SK-N-SH (cell line): ENCODE data around the gene EIF4E. TPM values are rescaled to one million over a fixed set of nuclear protein-coding genes. Genes with fewer than 3 reads are reported as not detected.

Experiments used
- CTCF ChIA-PET: fragments of 300-600, 350-600 bp; formaldehyde crosslinking; extraction: SDS; loops from one replicate; lab custom pipeline; 2021; lab: Yijun Ruan, JAX
- POLR2A ChIA-PET: fragments of 350-600 bp; sonication (Branson Sonifier 250); formaldehyde crosslinking; extraction: SDS; loops from one replicate; lab custom pipeline; 2020; ENCODE audit warnings: antibody characterized with exemption, inconsistent platforms; lab: Yijun Ruan, JAX
- DNase-seq: peaks from one replicate; pipeline ENCODE4 v3.0.0; 2012
- H2AFZ ChIP-seq: fragments of 200-600 bp; sonication (generic); 2 replicates; pipeline ENCODE4 v1.8.1; 2016; ENCODE audit warnings: antibody characterized with exemption, mild to moderate bottlenecking, low read depth
- H3F3A ChIP-seq: fragments of 200-600 bp; sonication (generic); replicated peaks from 2 replicates; pipeline ENCODE3; 2016; ENCODE audit warnings: antibody characterized with exemption, mild to moderate bottlenecking; ENCODE audit not compliant: insufficient read depth
- H3K27ac ChIP-seq, 2 experiments: fragments of 200-500 bp in 1 of 2; fragments of 200-600 bp in 1 of 2; sonication (Bioruptor generic) in 1 of 2; sonication (generic), shearing (Covaris generic) in 1 of 2; 2 replicates each; pipeline versions ENCODE4 v1.5.1 to v1.6.1; 2014 to 2016; ENCODE audit warnings: low read depth in 2 of 2, inconsistent platforms in 1 of 2, low read length in 1 of 2, mild to moderate bottlenecking in 1 of 2, mixed read lengths in 1 of 2
- H3K27me3 ChIP-seq: fragments of 200-600 bp; sonication (generic), shearing (Covaris generic); 2 replicates; pipeline ENCODE4 v1.6.1; 2016; ENCODE audit warnings: mixed run types; ENCODE audit not compliant: insufficient read depth
- H3K36me3 ChIP-seq, 2 experiments: fragments of 200-500 bp in 1 of 2; fragments of 200-600 bp in 1 of 2; sonication (Bioruptor generic) in 1 of 2; sonication (generic) in 1 of 2; replicated peaks in 1 of 2; 2 replicates each; pipeline versions ENCODE3 to v1.5.1; 2014 to 2016; ENCODE audit warnings: low read length in 1 of 2, mild to moderate bottlenecking in 1 of 2; ENCODE audit not compliant: insufficient read depth in 2 of 2, control insufficient read depth in 1 of 2
- H3K4me1 ChIP-seq, 2 experiments: fragments of 200-500 bp in 1 of 2; fragments of 200-600 bp in 1 of 2; sonication (Bioruptor generic) in 1 of 2; sonication (generic), shearing (Covaris generic) in 1 of 2; 2 replicates each; pipeline versions ENCODE4 v1.5.1 to v1.6.1; 2014 to 2016; ENCODE audit warnings: low read depth in 1 of 2, low read length in 1 of 2, mixed run types in 1 of 2; ENCODE audit not compliant: insufficient read depth in 2 of 2, control insufficient read depth in 1 of 2
- H3K4me2 ChIP-seq: fragments of 200-600 bp; sonication (generic), shearing (Covaris generic); 2 replicates; pipeline ENCODE4 v1.6.1; 2017; ENCODE audit warnings: mixed run types
- H3K4me3 ChIP-seq, 2 experiments: fragments of 200-500 bp in 1 of 2; fragments of 200-600 bp in 1 of 2; sonication (Bioruptor generic) in 1 of 2; sonication (generic), shearing (Covaris generic) in 1 of 2; 2 replicates each; pipeline versions ENCODE4 v1.5.1 to v1.8.1; 2014 to 2016; ENCODE audit warnings: low read depth in 2 of 2, inconsistent platforms in 1 of 2, low read length in 1 of 2, mild to moderate bottlenecking in 1 of 2, mixed read lengths in 1 of 2, moderate library complexity in 1 of 2
- H3K79me2 ChIP-seq: fragments of 200-600 bp; sonication (generic); 2 replicates; pipeline ENCODE4 v1.8.1; 2017; ENCODE audit warnings: mild to moderate bottlenecking; ENCODE audit not compliant: insufficient read depth
- H3K9ac ChIP-seq: fragments of 200-600 bp; sonication (generic); 2 replicates; pipeline ENCODE4 v1.6.1; 2017; ENCODE audit warnings: mixed run types
- H3K9me2 ChIP-seq: fragments of 200-600 bp; sonication (generic); 2 replicates; pipeline ENCODE4 v1.6.1; 2017; ENCODE audit warnings: mixed run types
- H3K9me3 ChIP-seq: fragments of 200-600 bp; sonication (generic); 2 replicates; pipeline ENCODE4 v1.6.1; 2017; ENCODE audit warnings: mixed run types, mild to moderate bottlenecking, moderate library complexity
- H4K20me1 ChIP-seq: fragments of 200-600 bp; sonication (generic); 2 replicates; pipeline ENCODE4 v1.6.1; 2017; ENCODE audit warnings: mild to moderate bottlenecking, mixed run types; ENCODE audit not compliant: insufficient read depth
- CHD2 ChIP-seq: fragments of 150-350 bp; IDR thresholded peaks from 2 replicates; pipeline ENCODE4 v1.6.1; 2018; ENCODE audit warnings: low read length; ENCODE audit not compliant: partially characterized antibody
- EP300 ChIP-seq, 2 experiments: IDR thresholded peaks; 2 replicates each; pipeline versions ENCODE4 v1.4.0 to v1.6.1; 2012; ENCODE audit warnings: borderline replicate concordance in 1 of 2, low read depth in 1 of 2, low read length in 1 of 2
- EZH2phosphoT487 ChIP-seq: fragments of 200-600 bp; sonication (generic); IDR thresholded peaks from 2 replicates; pipeline ENCODE4 v1.6.1; 2017; ENCODE audit warnings: low read depth, mixed run types, mild to moderate bottlenecking, antibody characterized with exemption, moderate library complexity, borderline replicate concordance
- FOSL2 ChIP-seq: IDR thresholded peaks from 2 replicates; pipeline ENCODE4 v1.4.0; 2012; ENCODE audit warnings: low read depth, mild to moderate bottlenecking, moderate library complexity, borderline replicate concordance
- FOXJ3 ChIP-seq: sonication (generic); formaldehyde crosslinking; IDR thresholded peaks from 2 replicates; pipeline ENCODE4 v1.5.1; 2020; ENCODE audit warnings: mild to moderate bottlenecking, missing genetic modification reagents
- FOXM1 ChIP-seq: IDR thresholded peaks from 2 replicates; pipeline ENCODE4 v1.4.0; 2012; ENCODE audit warnings: low read depth, mild to moderate bottlenecking
- GATA2 ChIP-seq: sonication (generic); formaldehyde crosslinking; IDR thresholded peaks from 2 replicates; pipeline ENCODE4 v1.5.0; 2020; ENCODE audit warnings: mild to moderate bottlenecking, missing genetic modification reagents
- NFIC ChIP-seq: IDR thresholded peaks from 2 replicates; pipeline ENCODE4 v1.4.0; 2012; ENCODE audit warnings: borderline replicate concordance
- RXRA ChIP-seq: IDR thresholded peaks from 2 replicates; pipeline ENCODE4 v1.4.0; 2012; ENCODE audit warnings: low read depth, mild to moderate bottlenecking, borderline replicate concordance
- SIN3A ChIP-seq: IDR thresholded peaks from 2 replicates; pipeline ENCODE4 v1.6.1; 2012; ENCODE audit warnings: low read depth, mild to moderate bottlenecking, low read length, moderate library complexity, borderline replicate concordance
- SMC3 ChIP-seq: IDR thresholded peaks from 2 replicates; pipeline ENCODE4 v1.6.1; 2012; ENCODE audit warnings: low read depth, low read length, improper control_type of control experiment
- TCF12 ChIP-seq: IDR thresholded peaks from 2 replicates; pipeline ENCODE4 v1.4.0; 2012
- TEAD4 ChIP-seq: IDR thresholded peaks from 2 replicates; pipeline ENCODE4 v1.4.0; 2012; ENCODE audit warnings: mild to moderate bottlenecking, borderline replicate concordance; ENCODE audit not compliant: insufficient read depth
- WGBS: methylation state at CpG from one replicate; pipeline ENCODE4 v1.1.6; 2017; ENCODE audit warnings: low lambda C conversion rate; 5-methylcytosine and 5-hydroxymethylcytosine counted together
- polyA plus RNA-seq, 3 experiments: library from polyadenylated mRNA; depleted of rRNA; stranded (reverse); fragments of >200 nt; gene quantifications; 2 replicates each; pipeline ENCODE4 v1.2.3, GENCODE V29; 2012
- TF ChIP-seq, protein P1 (sequence below): fragments of 150-350 bp; IDR thresholded peaks from 2 replicates; pipeline ENCODE4 v1.6.1; 2016; ENCODE audit warnings: mild to moderate bottlenecking, low read depth, low read length
- TF ChIP-seq, protein P2 (sequence below): fragments of 200-600 bp; sonication (generic); IDR thresholded peaks from 2 replicates; pipeline ENCODE4 v1.6.1; 2017; ENCODE audit warnings: antibody characterized with exemption, mild to moderate bottlenecking, moderate library complexity
- TF ChIP-seq, protein P3 (sequence below): IDR thresholded peaks from 2 replicates; pipeline ENCODE4 v1.4.0; 2012; ENCODE audit warnings: low read depth, borderline replicate concordance
- TF ChIP-seq, protein P4 (sequence below): IDR thresholded peaks from 2 replicates; pipeline ENCODE4 v1.4.0; 2012; ENCODE audit warnings: low read depth
- TF ChIP-seq, protein P5 (sequence below): fragments of 150-350 bp; IDR thresholded peaks from 2 replicates; pipeline ENCODE4 v1.6.1; 2017; ENCODE audit warnings: antibody characterized with exemption, low read length, low read depth, borderline replicate concordance

Gene EIF4E
- polyA plus RNA-seq, 1 of the 3 experiments (the other 2 are of a cell fraction), result 59.8 TPM

DNA sequence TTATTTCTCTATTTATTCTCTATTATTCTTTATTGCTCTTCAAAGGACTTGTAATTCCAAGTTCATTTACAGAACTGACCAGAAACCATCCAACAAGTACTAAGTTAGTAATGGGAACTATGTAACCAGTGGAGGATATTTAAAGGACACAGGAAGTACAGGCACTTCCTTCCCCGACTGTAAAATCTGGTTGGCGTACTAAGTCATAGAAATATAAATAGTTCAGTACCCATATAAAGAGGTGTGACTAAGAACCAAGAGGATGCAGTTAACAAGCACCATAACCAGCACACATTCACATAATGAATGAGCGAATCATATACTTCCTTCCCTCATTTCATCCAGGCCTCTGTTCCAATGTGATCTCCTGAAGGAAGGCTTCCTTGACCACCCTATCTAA, 3.6 kb upstream of the EIF4E start:
- Histone ChIP-seq H3F3A (peaks cover 32% of the 10 kb centered on the region), H2AFZ (no peak overlapping the region), H3K4me2 (no peak overlapping the region), H3K4me3 (no peak overlapping the region), H3K9me3 (no peaks in the 10 kb centered on the region), H3K9me2 (no peaks in the 10 kb centered on the region), H3K27me3 (no peaks in the 10 kb centered on the region), H3K79me2 (peaks cover 14% of the 10 kb centered on the region; the same call in 1 of the 2 replicates), H4K20me1 (peaks cover 4% of the 10 kb centered on the region; the same call in 1 of the 2 replicates), H3K27ac (peak overlapping the region in 1 of 2 experiments; percentile 31; a peak in 2 of 4 replicates), H3K36me3 (no peaks in the 10 kb centered on the region), H3K4me1 (no peaks in the 10 kb centered on the region; a peak in 1 of 4 replicates), H3K9ac (no peak overlapping the region)
- WGBS, result 73% methylated on average over 3 of the region's 3 CpGs
- CTCF ChIA-PET, result no interaction called here
- no peak for DNase-seq
- TF ChIP-seq FOXJ3 (CRISPR knock-in tag), result no peak
- POLR2A ChIA-PET, result no interaction called here

DNA sequence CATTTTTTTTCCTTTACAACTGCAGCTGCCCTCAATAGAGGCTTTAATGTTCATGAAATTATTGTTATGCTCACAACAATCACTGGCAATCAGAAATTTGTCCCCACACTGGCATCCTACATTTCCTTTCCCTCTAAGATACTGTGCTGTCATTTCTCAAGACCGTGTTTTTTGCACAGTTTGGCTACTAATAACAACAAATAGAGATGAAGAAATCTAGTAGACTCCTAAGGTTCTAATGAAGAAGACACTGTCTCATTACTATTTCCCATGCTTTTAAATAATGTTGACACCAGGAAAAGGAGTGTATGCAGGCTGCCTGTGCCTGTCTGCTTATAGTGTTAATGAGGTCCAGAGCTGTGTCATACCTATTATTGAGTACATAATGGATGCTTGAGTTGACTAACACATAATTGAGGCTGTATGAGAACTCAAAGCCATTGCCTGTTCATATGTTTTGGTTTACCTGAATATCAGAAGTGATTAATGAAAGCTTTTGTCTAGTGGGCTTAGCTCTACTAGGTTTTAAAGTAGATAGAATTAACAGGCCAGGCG, 1.5 kb upstream of the EIF4E start:
- POLR2A ChIA-PET, result no interaction called here
- Histone ChIP-seq H3K9ac (peak overlapping the region; percentile 85; the same call in 1 of the 2 replicates), H3F3A (peaks cover 38% of the 10 kb centered on the region), H3K79me2 (peaks cover 35% of the 10 kb centered on the region), H3K27ac (peak overlapping the region; percentile 95 to 98), H3K4me2 (peak overlapping the region; percentile 84), H3K27me3 (no peaks in the 10 kb centered on the region), H4K20me1 (peaks cover 25% of the 10 kb centered on the region), H3K36me3 (peaks cover 2 to 12% of the 10 kb centered on the region in 2 experiments), H3K9me3 (no peaks in the 10 kb centered on the region), H3K4me3 (peak overlapping the region; percentile 79 to 93; a peak in 3 of 4 replicates), H2AFZ (peak overlapping the region; percentile 91), H3K4me1 (peaks cover 0 to 7% of the 10 kb centered on the region in 2 experiments; a peak in 2 of 4 replicates), H3K9me2 (no peaks in the 10 kb centered on the region)
- CTCF ChIA-PET, result interaction anchor here (0.6 to 3.4 kb wide), 4 partner anchors 20 to 779 kb away, joined by 3 to 17 read pairs (median 4); no protein-coding TSS in a partner anchor
- no peak for DNase-seq
- 93% methylated on average over 2 of the region's 2 CpGs for WGBS
- TF ChIP-seq SIN3A (no peak), TEAD4 (no peak), NFIC (no peak), FOSL2 (no peak), EZH2phosphoT487 (no peak), FOXJ3 (CRISPR knock-in tag) (no peak), EP300 (IDR thresholded peaks at IDR 0.05; ENCODE audit: borderline replicate concordance in 1 of 2, low read depth in 1 of 2, low read length in 1 of 2) (no peak), FOXM1 (no peak), TCF12 (no peak), RXRA (no peak), GATA2 (no peak), SMC3 (no peak), CHD2 (no peak)
- TF ChIP-seq, protein P1, sequence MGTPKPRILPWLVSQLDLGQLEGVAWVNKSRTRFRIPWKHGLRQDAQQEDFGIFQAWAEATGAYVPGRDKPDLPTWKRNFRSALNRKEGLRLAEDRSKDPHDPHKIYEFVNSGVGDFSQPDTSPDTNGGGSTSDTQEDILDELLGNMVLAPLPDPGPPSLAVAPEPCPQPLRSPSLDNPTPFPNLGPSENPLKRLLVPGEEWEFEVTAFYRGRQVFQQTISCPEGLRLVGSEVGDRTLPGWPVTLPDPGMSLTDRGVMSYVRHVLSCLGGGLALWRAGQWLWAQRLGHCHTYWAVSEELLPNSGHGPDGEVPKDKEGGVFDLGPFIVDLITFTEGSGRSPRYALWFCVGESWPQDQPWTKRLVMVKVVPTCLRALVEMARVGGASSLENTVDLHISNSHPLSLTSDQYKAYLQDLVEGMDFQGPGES, result no peak
- TF ChIP-seq, protein P2, sequence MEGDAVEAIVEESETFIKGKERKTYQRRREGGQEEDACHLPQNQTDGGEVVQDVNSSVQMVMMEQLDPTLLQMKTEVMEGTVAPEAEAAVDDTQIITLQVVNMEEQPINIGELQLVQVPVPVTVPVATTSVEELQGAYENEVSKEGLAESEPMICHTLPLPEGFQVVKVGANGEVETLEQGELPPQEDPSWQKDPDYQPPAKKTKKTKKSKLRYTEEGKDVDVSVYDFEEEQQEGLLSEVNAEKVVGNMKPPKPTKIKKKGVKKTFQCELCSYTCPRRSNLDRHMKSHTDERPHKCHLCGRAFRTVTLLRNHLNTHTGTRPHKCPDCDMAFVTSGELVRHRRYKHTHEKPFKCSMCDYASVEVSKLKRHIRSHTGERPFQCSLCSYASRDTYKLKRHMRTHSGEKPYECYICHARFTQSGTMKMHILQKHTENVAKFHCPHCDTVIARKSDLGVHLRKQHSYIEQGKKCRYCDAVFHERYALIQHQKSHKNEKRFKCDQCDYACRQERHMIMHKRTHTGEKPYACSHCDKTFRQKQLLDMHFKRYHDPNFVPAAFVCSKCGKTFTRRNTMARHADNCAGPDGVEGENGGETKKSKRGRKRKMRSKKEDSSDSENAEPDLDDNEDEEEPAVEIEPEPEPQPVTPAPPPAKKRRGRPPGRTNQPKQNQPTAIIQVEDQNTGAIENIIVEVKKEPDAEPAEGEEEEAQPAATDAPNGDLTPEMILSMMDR, result no peak
- TF ChIP-seq, protein P3, sequence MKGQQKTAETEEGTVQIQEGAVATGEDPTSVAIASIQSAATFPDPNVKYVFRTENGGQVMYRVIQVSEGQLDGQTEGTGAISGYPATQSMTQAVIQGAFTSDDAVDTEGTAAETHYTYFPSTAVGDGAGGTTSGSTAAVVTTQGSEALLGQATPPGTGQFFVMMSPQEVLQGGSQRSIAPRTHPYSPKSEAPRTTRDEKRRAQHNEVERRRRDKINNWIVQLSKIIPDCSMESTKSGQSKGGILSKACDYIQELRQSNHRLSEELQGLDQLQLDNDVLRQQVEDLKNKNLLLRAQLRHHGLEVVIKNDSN, result no peak
- TF ChIP-seq, protein P4, sequence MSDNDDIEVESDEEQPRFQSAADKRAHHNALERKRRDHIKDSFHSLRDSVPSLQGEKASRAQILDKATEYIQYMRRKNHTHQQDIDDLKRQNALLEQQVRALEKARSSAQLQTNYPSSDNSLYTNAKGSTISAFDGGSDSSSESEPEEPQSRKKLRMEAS, result no peak
- TF ChIP-seq, protein P5, sequence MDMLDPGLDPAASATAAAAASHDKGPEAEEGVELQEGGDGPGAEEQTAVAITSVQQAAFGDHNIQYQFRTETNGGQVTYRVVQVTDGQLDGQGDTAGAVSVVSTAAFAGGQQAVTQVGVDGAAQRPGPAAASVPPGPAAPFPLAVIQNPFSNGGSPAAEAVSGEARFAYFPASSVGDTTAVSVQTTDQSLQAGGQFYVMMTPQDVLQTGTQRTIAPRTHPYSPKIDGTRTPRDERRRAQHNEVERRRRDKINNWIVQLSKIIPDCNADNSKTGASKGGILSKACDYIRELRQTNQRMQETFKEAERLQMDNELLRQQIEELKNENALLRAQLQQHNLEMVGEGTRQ, result no peak
